IgD-negative memory B cell (primary cell): ENCODE data around the gene CFAP299. TPM values are rescaled to one million over a fixed set of nuclear protein-coding genes. Genes with fewer than 3 reads are reported as not detected.
A peak's percentile ranks its signal among the peaks of the same experiment; 100 is the strongest.
"Not testable (repeated sequence)": the region's sequence is repeated elsewhere in the genome, so short reads cannot be mapped to it uniquely, and the experiment has no call there.

Experiments
- H3K27ac Mint-ChIP-seq, 3 donors: one replicate each; pipeline ENCODE4 v1.8.0; 2020 to 2022; ENCODE audit warnings: mild to moderate bottlenecking in 3 of 3, mixed read lengths in 3 of 3, moderate library complexity in 1 of 3
- H3K27me3 Mint-ChIP-seq: one replicate; pipeline ENCODE4 v1.8.0; 2021; ENCODE audit warnings: mixed read lengths
- H3K36me3 Mint-ChIP-seq: one replicate; pipeline ENCODE4 v1.8.0; 2020; ENCODE audit warnings: mild to moderate bottlenecking, mixed read lengths
- H3K4me1 Mint-ChIP-seq, 3 donors: one replicate each; pipeline ENCODE4 v1.8.0; 2020 to 2022; ENCODE audit warnings: mixed read lengths in 3 of 3, mild to moderate bottlenecking in 1 of 3
- H3K4me3 Mint-ChIP-seq, 4 donors: one replicate each; pipeline ENCODE4 v1.8.0; 2020 to 2022; ENCODE audit warnings: mild to moderate bottlenecking in 4 of 4, mixed read lengths in 4 of 4, moderate library complexity in 3 of 4
- H3K9me3 Mint-ChIP-seq, 3 donors: one replicate each; pipeline ENCODE4 v1.8.0; 2020 to 2021; ENCODE audit warnings: mixed read lengths in 3 of 3, mild to moderate bottlenecking in 1 of 3
- polyA plus RNA-seq: library from polyadenylated mRNA; unstranded; fragments of 300-500 nt; fragmentation: Illumina TruSeq; gene quantifications from one replicate; pipeline ENCODE4 v1.2.3, GENCODE V29; 2021

Gene CFAP299
- polyA plus RNA-seq, 1 donor from 2014 or later = not detected

GRCh38 chr4:80312124-80312523 lies 23.4 kb upstream of the CFAP299 start:
- Mint-ChIP-seq H3K27me3 (peaks cover 13% of the 10 kb centered on the region), H3K9me3 (no peaks in the 10 kb centered on the region), H3K27ac (no peak overlapping the region), H3K4me1 (no peaks in the 10 kb centered on the region), H3K36me3 (peaks cover 2% of the 10 kb centered on the region), H3K4me3 (no peak overlapping the region)

DNA sequence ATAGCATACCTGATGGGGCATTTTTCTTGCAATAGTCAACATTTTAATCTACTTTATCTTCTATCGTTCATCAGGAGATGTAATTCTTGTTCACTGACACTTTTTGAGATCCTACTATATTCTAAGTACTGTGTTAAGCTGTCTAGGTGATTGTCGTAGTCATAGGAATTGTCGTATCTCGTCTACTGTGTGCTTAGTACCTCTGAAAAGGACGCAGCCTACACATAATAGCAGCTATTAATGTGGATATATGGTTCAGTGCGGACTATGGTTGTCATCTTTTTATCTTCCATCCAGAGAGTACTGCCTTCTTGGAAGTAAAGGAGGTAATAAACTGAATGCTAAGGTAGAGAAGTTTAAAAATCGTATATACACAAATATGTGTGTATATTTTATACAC lies 21.9 kb upstream of the CFAP299 start:
- Mint-ChIP-seq H3K36me3 (peaks cover 2% of the 10 kb centered on the region), H3K9me3 (no peaks in the 10 kb centered on the region), H3K4me3 (no peak overlapping the region), H3K4me1 (no peaks in the 10 kb centered on the region), H3K27ac (no peak overlapping the region), H3K27me3 (peaks cover 8% of the 10 kb centered on the region)

DNA sequence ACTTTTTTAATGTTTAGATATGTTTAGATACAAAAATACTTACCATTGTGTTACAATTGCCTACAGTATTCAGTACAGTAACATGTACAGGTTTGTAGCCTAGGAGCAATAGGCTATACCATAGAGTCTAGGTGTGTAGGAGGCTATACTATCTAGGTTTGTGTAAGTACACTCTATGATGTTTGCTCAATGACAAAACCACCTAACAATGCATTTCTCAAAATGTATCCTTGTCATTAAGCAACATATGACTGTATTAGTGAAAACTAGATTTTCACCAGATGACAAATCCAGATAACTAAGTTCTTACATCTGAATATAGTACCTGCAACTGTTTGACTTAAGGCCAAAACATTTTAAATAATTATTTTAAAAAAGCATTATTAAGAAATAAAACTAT lies 19.7 kb upstream of the CFAP299 start:
- not testable (repeated sequence) for H3K27ac Mint-ChIP-seq, H3K27me3 Mint-ChIP-seq, H3K4me1 Mint-ChIP-seq, H3K4me3 Mint-ChIP-seq, H3K36me3 Mint-ChIP-seq, H3K9me3 Mint-ChIP-seq

DNA sequence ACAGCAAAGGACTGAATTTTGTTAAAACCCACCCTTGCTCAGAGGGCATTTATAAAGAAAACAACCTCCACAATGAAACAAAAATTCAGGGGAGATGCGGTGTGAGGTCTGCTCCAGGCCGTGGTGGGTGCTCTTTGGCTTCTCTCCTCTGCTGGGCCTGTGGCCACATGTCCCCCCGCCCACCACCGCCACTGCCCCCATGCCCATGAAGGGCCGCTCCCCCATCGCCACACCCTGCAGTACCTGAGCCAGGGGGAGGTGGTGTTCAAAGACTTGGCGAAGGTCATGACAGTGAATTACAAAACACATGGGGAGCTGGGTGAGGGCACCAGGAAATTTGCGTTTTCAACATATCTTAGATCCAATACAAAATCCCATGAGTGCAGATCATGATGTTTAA lies 14.2 kb upstream of the CFAP299 start:
- Mint-ChIP-seq H3K4me3 (no peak overlapping the region), H3K27ac (no peak overlapping the region), H3K4me1 (no peaks in the 10 kb centered on the region), H3K27me3 (peaks cover 2% of the 10 kb centered on the region), H3K9me3 (no peaks in the 10 kb centered on the region), H3K36me3 (peaks cover 2% of the 10 kb centered on the region)

DNA sequence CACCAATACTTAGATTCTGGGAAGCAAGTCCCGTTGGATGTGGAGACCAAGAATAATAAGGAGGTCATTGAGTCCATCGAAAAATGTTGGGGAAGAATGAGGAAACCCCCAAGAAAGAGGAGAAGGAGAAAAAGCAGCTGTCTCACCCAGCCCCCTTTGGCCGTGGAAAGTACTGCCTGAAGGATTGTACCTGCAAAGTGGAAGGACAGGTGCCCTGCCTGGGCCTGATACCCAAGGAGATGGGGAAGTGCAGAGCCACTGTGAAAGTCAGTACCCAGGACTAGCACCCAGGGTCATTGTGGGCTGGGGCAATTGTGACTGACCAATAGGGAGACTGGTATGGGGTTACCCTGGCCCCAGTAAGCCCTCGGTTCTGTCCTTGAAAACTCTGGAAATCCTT lies 13.8 kb upstream of the CFAP299 start:
- Mint-ChIP-seq H3K27me3 (peaks cover 2% of the 10 kb centered on the region), H3K36me3 (no peaks in the 10 kb centered on the region), H3K4me3 (no peak overlapping the region), H3K4me1 (no peaks in the 10 kb centered on the region), H3K9me3 (no peaks in the 10 kb centered on the region), H3K27ac (no peak overlapping the region)

GRCh38 chr4:80322716-80323115 lies 12.8 kb upstream of the CFAP299 start:
- no peak overlapping the region for H3K27ac Mint-ChIP-seq
- no peaks in the 10 kb centered on the region for H3K36me3 Mint-ChIP-seq
- H3K9me3 Mint-ChIP-seq = no peaks in the 10 kb centered on the region
- H3K27me3 Mint-ChIP-seq = peaks cover 2% of the 10 kb centered on the region
- no peaks in the 10 kb centered on the region for H3K4me1 Mint-ChIP-seq
- H3K4me3 Mint-ChIP-seq = no peak overlapping the region

DNA sequence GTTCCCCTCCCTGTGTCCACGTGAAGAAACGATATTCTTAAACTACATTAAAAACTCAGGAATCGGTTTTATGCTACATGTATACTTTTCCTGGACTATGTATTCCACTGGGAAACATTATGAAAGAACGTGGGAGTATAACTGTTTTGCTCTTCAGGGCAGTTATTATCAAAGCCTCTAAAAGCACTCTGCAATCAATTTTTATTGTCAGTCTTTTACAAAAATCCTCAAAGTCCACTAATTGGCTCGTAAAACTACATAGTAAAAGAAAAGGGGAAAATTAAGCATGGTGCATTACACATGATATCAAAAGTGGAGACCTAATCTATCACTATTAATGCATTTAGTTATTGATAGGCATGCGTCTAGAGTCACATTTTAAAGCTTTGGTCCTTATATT lies 11.4 kb upstream of the CFAP299 start:
- H3K27me3 Mint-ChIP-seq = no peaks in the 10 kb centered on the region
- H3K36me3 Mint-ChIP-seq = no peaks in the 10 kb centered on the region
- no peak overlapping the region for H3K27ac Mint-ChIP-seq
- H3K9me3 Mint-ChIP-seq = no peaks in the 10 kb centered on the region
- H3K4me1 Mint-ChIP-seq = no peaks in the 10 kb centered on the region
- H3K4me3 Mint-ChIP-seq = no peak overlapping the region

GRCh38 chr4:80331693-80332092 lies 3.8 kb upstream of the CFAP299 start:
- Mint-ChIP-seq H3K4me3 (no peak overlapping the region), H3K27ac (no peak overlapping the region), H3K36me3 (no peaks in the 10 kb centered on the region), H3K4me1 (peaks cover 0 to 10% (median 5%) of the 10 kb centered on the region in 3 donors), H3K27me3 (peaks cover 26% of the 10 kb centered on the region), H3K9me3 (no peaks in the 10 kb centered on the region)

GRCh38 chr4:80333121-80333520 lies 2.4 kb upstream of the CFAP299 start:
- H3K27ac Mint-ChIP-seq = no peak overlapping the region
- H3K4me1 Mint-ChIP-seq = peaks cover 0 to 10% (median 5%) of the 10 kb centered on the region in 3 donors
- H3K36me3 Mint-ChIP-seq = no peaks in the 10 kb centered on the region
- no peak overlapping the region for H3K4me3 Mint-ChIP-seq
- no peaks in the 10 kb centered on the region for H3K9me3 Mint-ChIP-seq
- peaks cover 27% of the 10 kb centered on the region for H3K27me3 Mint-ChIP-seq

DNA sequence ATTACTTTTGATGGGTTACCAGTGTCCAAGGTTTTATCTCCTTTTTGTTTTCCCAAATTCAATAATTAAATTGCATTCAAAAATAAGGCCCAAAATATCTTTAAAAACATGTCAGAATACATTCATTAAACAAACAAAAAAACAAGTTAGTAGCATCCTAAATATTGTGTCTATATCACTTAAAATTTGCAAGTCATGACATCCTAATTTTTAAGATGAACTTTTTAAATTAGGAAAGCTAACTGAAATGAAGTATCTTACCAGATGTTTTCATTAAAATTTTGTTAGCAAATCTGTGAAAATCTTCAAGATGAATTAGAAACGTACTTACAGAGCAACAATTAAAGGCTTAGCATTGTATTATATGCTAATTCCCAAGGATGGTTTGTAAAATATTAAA lies 962 bp upstream of the CFAP299 start:
- no peak overlapping the region for H3K27ac Mint-ChIP-seq
- H3K4me3 Mint-ChIP-seq = no peak overlapping the region
- H3K36me3 Mint-ChIP-seq = no peaks in the 10 kb centered on the region
- H3K4me1 Mint-ChIP-seq = peaks cover 0 to 10% (median 5%) of the 10 kb centered on the region in 3 donors
- H3K9me3 Mint-ChIP-seq = no peaks in the 10 kb centered on the region
- peaks cover 27% of the 10 kb centered on the region for H3K27me3 Mint-ChIP-seq

DNA sequence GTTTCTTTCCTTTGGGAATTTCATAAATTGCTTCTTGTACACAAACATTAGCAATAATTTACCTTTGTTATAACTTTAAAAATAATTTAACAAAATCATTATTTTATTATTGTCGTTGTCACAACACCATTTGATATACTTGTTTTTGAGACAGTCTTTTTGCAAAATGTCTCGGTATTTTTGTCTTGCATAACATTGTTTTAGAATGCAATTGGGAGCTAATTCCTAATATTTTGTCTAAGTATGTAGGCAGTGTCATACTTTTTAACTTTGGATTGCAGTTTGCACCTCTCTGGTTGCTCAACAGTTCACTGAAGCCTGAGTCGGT lies 340 bp upstream of the CFAP299 start:
- Mint-ChIP-seq H3K4me1 (peaks cover 0 to 10% (median 5%) of the 10 kb centered on the region in 3 donors), H3K36me3 (no peaks in the 10 kb centered on the region), H3K4me3 (peak overlapping the region; percentile 41 to 94 (median 82)), H3K27ac (no peak overlapping the region), H3K9me3 (no peaks in the 10 kb centered on the region), H3K27me3 (peaks cover 27% of the 10 kb centered on the region)

DNA sequence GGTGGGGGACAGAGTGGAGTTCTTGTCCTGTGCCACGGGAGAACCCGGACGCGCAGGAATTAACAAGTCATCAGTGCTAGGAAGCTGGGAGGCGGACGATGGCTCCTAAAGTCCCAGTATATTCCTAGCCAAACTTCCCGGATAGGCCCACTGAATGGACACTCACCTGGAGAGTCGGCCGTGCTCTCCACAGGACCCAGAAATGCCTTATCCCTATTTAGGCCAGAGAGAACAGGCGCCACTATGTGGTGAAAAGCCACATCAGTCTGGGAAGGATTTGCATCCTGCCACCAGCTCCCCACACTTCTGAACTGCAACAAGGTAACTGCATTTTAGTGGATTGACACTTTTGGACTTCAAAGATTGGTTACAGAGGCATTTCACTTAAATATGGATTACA lies 1.1 kb downstream of the CFAP299 start:
- no peaks in the 10 kb centered on the region for H3K36me3 Mint-ChIP-seq
- H3K9me3 Mint-ChIP-seq = peaks cover 0 to 3% (median 0%) of the 10 kb centered on the region in 3 donors
- peaks cover 27% of the 10 kb centered on the region for H3K27me3 Mint-ChIP-seq
- peak overlapping the region; percentile 25 to 94 (median 62) for H3K4me3 Mint-ChIP-seq
- H3K4me1 Mint-ChIP-seq = peaks cover 0 to 10% (median 5%) of the 10 kb centered on the region in 3 donors
- H3K27ac Mint-ChIP-seq = no peak overlapping the region

DNA sequence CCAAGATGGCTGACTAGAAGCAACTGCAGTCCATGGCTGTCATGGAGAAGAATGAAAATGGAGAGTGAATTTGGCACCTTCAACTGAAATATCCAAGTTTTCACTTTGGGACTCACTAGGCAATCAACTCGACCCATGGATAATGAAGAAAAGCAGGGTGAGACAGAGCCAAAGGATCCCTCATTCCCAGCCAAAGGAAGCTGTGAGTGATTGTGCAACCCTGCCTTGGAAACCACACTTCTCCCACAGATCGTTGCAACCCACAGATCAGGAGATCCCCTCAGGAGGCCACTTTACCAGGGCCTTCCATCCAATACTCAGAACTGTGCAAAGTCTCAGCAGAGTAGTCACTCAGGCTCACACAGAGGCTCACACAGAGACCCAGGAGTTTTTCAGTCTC lies 4.5 kb downstream of the CFAP299 start:
- Mint-ChIP-seq H3K4me1 (peaks cover 0 to 10% (median 5%) of the 10 kb centered on the region in 3 donors), H3K9me3 (peaks cover 7 to 23% (median 20%) of the 10 kb centered on the region in 3 donors), H3K27ac (no peak overlapping the region), H3K36me3 (no peaks in the 10 kb centered on the region), H3K4me3 (no peak overlapping the region), H3K27me3 (peaks cover 16% of the 10 kb centered on the region)

DNA sequence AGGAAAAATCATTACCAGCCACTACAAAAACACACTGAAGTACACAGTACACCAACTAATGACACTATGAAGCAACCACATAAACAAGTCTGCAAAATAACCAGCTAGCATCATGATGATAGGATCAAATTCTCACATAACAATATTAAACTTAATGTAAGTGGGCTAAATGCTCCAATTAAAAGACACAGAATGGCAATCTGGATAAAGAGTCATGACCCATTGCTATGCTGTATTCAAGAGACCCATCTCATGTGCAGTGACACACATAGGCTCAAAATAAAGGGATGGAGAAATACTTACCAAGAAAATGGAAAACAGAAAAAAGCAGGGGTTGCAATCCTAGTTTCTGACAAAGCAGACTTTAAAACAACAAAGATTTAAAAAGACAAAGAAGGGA lies 7.2 kb downstream of the CFAP299 start:
- not testable (repeated sequence) for H3K27me3 Mint-ChIP-seq, H3K4me1 Mint-ChIP-seq, H3K4me3 Mint-ChIP-seq, H3K27ac Mint-ChIP-seq, H3K36me3 Mint-ChIP-seq
- H3K9me3 Mint-ChIP-seq = peaks cover 8 to 27% (median 20%) of the 10 kb centered on the region in 3 donors

DNA sequence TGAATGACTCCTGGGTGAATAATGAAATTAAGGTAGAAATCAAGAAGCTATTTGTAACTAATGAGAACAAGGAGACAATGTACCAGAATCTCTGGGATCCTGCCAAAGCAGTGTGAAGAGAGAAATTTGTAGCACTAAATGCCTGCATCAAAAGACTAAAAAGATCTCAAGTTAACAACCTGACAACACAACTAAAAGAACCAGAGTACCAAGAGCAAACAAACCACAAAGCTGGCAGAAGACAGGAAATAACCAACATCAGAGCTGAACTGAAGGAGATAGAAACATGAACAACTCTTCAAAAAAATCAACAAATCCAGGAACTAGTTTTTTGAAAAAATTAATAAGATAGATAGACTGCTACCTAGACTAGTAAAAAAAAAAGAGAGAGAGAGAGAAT lies 8.4 kb downstream of the CFAP299 start:
- Mint-ChIP-seq H3K4me3 (no peak overlapping the region), H3K4me1 (no peaks in the 10 kb centered on the region)

DNA sequence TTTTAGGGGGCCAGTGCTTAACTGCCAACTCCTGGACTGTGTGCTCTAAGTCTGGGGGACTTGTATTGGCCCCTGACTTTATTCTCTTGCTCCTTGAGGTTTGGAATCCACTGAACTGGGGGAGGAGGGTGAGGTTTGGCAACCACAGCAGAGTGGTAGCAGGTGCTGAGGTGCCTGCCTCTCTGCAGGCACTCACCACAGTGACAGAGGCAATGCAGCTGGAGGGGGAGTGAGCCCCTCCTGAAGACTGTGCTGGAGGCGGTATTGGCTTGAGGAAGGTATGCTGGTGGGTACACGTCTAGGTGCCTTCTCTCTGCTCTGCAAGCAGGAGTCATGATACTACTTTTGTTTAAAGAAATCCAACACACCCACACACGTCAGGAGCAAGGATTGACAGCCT lies 24.6 kb downstream of the CFAP299 start:
- H3K27ac Mint-ChIP-seq = no peak overlapping the region
- H3K4me3 Mint-ChIP-seq = no peak overlapping the region
- peaks cover 2% of the 10 kb centered on the region for H3K27me3 Mint-ChIP-seq
- H3K4me1 Mint-ChIP-seq = no peaks in the 10 kb centered on the region
- no peaks in the 10 kb centered on the region for H3K9me3 Mint-ChIP-seq
- no peaks in the 10 kb centered on the region for H3K36me3 Mint-ChIP-seq

More for the DNA sequence above, 8.4 kb downstream of the CFAP299 start:
- Mint-ChIP-seq H3K9me3 (peaks cover 8 to 27% (median 20%) of the 10 kb centered on the region in 3 donors), H3K27ac (no peak overlapping the region), H3K36me3 (no peaks in the 10 kb centered on the region), H3K27me3 (peaks cover 1% of the 10 kb centered on the region)

DNA sequence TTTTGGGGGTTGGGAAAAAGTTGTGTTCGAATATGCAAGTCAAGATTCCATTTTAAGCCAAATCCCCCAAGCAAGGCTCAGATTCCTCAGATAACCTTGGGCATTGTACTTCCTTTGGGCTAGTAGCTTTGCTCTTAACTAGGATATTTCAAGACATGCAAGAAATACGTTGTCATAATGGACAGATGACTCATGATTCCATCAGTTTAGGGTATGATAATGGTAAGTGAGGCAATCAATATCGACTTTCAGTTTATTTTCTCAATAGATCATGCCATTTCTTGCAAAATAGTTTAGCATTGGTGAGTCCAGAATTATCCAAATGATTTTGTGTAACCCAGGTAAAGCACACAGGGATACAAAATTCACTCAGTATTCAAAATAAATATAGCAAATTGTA lies 25.4 kb downstream of the CFAP299 start:
- Mint-ChIP-seq H3K27me3 (peaks cover 2% of the 10 kb centered on the region), H3K9me3 (no peaks in the 10 kb centered on the region), H3K4me1 (peaks cover 0 to under 1% (median under 1%) of the 10 kb centered on the region in 3 donors), H3K36me3 (no peaks in the 10 kb centered on the region), H3K4me3 (no peak overlapping the region), H3K27ac (no peak overlapping the region)
